ENCODE data around the gene SPATA1.
"Not testable (repeated sequence)": the region's sequence is repeated elsewhere in the genome, so short reads cannot be mapped to it uniquely, and the experiment has no call there.

SPATA1 gene

GRCh38 chr1:84506002-84506728, at the start of gene SPATA1, which contains the start of gene GNG5:
SPATA1 (plus strand) TSS chr1:84506386; CDS start chr1:84516360, 9,974 bp downstream.
GNG5 (minus strand) TSS chr1:84506581; CDS start chr1:84506091, 490 bp downstream.
- DNase-seq (ENCODE audit: low spot score), result peak; percentile 91

- DNase-seq (ENCODE audit: low spot score), result no peak
These were observed 44.1 kb upstream of the SPATA1 start for GRCh38 chr1:84462118-84462517.

GRCh38 chr1:84467298-84467697, 38.9 kb upstream of the SPATA1 start:
- no peak for DNase-seq (ENCODE audit: low spot score)

GRCh38 chr1:84476225-84476624, 30.0 kb upstream of the SPATA1 start:
- DNase-seq (ENCODE audit: low spot score), result no peak

GRCh38 chr1:84478876-84479868, 27.0 kb upstream of the SPATA1 start, which contains the start of gene RPF1:
RPF1 (plus strand) TSS chr1:84479266; CDS start chr1:84479282, 16 bp downstream.
- DNase-seq (ENCODE audit: low spot score), result peak; percentile 84

GRCh38 chr1:84479998-84480397, 26.2 kb upstream of the SPATA1 start:
- peak; percentile 2 for DNase-seq (ENCODE audit: low spot score)

DNA sequence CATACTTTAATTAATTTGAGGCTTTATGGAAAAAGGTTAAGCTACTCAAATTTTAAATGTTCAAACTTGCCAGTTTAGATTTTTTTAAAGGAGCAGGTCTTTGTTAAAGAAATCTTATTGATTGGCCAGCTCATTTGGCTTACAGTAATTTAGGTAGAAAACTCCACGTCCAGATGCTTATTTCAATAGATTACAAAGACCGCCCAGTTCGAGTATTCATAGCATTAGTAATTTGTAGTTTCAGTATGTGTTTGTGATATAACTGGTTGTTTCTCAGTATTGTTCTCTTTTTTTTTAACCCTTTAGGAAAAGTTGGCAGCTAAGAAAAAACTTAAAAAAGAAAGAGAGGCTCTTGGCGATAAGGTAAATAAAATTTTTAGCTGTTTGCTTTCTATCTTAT, 25.5 kb upstream of the SPATA1 start:
- no peak for DNase-seq (ENCODE audit: low spot score)

DNA sequence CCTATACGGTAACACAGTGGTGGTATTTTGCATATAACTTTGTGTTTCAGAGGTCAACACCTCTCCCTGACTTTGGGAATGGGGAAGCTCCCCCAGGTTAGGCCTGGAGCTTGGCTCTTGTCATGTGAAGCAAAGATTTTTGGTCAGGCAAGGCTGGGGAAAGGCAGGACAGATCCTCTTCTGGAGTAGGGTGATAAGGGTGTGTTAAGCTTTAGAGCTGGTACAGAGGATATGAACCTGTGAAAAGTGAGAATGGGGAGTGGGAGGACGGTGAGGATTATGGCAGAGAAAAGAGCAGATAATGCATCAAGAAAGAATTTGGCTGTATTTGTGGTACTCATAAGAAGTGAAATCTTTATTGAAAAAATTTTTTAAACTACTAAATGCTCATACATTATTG, 24.9 kb upstream of the SPATA1 start:
- no peak for DNase-seq (ENCODE audit: low spot score)

- no peak for DNase-seq (ENCODE audit: low spot score)
These were observed 18.1 kb upstream of the SPATA1 start for GRCh38 chr1:84488107-84488506.

- no peak for DNase-seq (ENCODE audit: low spot score)
These were observed 16.4 kb upstream of the SPATA1 start for GRCh38 chr1:84489766-84490165.

DNA sequence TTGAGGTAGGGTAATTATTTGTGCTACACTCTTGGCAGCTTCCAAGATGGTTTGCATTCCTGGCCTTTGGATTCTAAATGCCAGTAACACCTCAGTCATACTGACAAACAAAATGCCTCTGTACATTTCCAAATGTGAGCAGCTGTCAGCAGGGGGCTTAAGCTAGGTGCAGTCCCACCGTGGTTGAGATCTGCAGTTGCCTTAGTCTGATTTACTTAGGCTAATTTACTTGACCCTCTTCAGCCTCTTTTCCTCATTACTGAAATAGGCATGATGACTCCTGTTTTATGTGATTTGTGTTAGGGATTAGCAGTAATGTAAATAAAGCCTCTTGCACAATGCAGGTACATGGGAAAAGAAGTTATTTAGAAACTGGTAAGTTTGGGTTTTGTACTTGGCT, 13.5 kb upstream of the SPATA1 start:
- no peak for DNase-seq (ENCODE audit: low spot score)

- DNase-seq (ENCODE audit: low spot score), result no peak
These were observed 12.4 kb upstream of the SPATA1 start for GRCh38 chr1:84493747-84494146.

DNA sequence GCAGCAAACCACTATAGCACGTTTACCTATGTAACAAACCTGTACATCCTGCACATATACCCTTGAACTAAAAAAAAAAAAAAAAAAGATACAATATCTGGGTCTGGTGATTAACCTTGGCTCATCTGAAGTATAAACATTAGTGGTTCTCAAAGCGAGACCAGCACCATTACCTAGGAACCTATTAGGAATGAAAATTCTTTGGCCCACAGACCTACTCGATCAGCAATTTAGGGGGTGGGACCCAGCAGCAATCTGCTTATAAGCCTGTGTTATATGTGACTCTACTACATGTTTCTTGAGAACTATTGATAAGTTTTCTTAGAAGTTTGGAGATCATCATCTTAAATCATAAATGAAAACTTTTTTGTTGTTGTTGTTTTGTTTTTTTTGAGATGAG, 9.7 kb upstream of the SPATA1 start:
- DNase-seq (ENCODE audit: low spot score), result no peak

- no peak for DNase-seq (ENCODE audit: low spot score)
These were observed 8.4 kb upstream of the SPATA1 start for GRCh38 chr1:84497631-84498275.

DNA sequence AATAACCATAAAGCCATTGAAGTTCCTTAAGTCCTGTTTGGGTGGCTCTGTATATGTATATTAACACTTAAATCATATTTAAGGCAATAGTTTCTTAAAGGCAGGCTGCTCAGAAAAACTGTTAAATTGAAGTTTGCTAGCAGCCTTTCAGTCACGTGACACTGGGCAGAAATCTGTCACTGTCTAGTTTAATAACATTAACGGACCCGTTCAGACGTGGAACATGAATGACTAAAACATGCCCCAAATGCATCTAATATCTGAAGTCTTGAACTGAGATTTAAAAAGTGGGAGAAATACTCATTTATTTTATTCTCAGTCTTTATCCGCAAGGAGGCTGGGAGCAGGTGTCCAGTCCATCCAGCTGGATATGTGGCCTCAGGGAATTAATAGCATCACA, 3.3 kb upstream of the SPATA1 start:
- DNase-seq (ENCODE audit: low spot score), result no peak

GRCh38 chr1:84504580-84505492, 1.4 kb upstream of the SPATA1 start:
- no peak for DNase-seq (ENCODE audit: low spot score)

DNA sequence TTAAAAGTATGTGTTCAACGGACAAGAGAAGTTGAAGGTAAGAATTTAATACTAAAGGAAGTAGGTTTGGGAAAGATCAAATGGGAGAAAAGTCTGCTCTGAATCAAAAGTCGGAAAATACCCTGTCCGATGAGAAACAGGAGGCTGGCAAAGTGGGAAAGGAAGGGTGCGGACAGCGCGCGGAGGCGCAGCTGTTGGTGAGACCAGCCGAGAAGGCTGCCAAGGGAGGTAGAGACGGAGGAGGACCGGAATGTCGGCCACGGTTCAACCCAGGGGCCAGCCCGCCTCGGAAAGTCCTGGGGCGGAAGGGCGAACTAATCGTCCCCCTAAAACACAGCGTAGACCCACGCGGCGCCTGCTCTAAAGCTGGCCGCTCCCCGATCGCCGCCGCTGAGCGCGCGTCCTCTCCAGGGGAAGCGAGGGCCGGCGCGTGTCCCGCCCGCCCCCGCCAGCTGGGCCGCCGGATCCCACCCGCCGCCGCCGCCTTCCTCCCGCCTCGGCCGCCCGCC, 639 bp upstream of the SPATA1 start:
- peak; percentile 59 for DNase-seq (ENCODE audit: low spot score)

DNA sequence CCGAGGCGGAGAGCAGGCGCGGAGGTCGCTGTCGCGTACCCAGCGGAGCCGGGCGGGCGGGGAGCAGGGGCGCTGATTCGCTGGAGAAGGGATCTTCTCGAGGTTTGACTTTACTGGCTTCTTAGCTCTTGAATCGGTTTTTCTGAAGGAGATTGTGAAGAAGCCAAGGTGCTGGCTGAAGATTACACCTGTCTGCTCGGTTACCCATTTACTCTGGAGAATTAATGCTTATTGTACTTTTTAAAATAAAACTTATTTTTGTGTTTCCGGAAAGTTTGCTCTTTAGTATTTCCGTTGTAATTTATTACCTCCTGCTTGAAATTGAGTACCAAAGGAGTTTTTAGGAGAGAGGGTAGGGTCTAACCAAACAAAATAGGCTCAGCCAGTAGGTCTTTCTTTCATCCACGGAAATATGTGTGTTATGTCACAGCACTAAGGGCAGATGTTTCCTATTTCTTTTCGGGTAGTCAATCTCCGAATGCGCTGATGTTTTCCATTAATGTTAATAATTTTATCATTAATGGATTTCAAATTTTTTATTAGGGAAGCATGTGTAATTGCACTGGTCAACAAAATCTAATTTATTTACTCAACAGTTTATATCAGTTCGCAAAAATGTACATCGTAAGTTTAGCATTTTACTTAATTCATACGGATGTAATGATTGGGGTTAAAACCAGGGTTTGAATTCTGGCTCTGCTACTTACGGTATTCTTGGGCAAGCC, 705 bp downstream of the SPATA1 start:
- no peak for DNase-seq (ENCODE audit: low spot score)

- DNase-seq (ENCODE audit: low spot score), result not testable (repeated sequence)
These were observed 1.7 kb downstream of the SPATA1 start for GRCh38 chr1:84507887-84508286.

DNA sequence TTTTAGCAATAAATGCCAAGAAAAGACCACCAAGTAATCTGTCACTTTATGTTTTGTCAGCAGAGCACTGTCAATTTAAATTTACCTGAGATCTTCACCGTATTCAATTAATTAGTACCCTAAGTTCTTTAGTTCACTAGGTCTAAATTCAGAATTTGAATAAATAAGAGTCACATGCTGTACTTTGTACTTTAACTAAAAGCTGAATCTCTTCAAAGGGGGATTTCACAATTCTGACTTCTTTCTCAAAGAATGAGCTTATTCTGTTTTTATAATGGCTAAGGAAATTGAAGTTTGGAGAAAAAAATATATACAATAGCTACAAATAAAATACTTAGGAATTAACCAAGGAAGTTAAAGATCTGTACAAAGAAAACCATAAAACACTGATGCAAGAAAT, 2.3 kb downstream of the SPATA1 start:
- DNase-seq (ENCODE audit: low spot score), result no peak
